Stimulated activated CD4-positive, alpha-beta T cell treated with anti-CD3 and anti-CD28 coated beads, Interleukin-1b, Interleukin-23, amount 100 ng/mL, for 1 hour (primary cell): ENCODE results near the gene OTULIN.

Source experiments
- DNase-seq, 2 donors: peaks; one replicate each; pipeline ENCODE4 v3.0.0-alpha.2; 2020; ENCODE audit warnings: low read depth in 2 of 2

The OTULIN gene

GRCh38 chr5:14720236-14720923 lies 55.9 kb downstream of the OTULIN start:
- no peak for DNase-seq

- DNase-seq: no peak
Observed at GRCh38 chr5:14721990-14722656, 57.6 kb downstream of the OTULIN start.

GRCh38 chr5:14722923-14723322 lies 58.4 kb downstream of the OTULIN start:
- DNase-seq: no peak

- no peak for DNase-seq
Observed at GRCh38 chr5:14723701-14724132, 59.2 kb downstream of the OTULIN start.

- DNase-seq: no peak
Observed at GRCh38 chr5:14724633-14725032, 60.1 kb downstream of the OTULIN start.

- no peak for DNase-seq
Observed at GRCh38 chr5:14726066-14726838, 61.7 kb downstream of the OTULIN start.

GRCh38 chr5:14727428-14727865 lies 62.9 kb downstream of the OTULIN start:
- DNase-seq: peak; percentile 55 to 61

- DNase-seq: no peak
Observed at GRCh38 chr5:14727928-14728458, 63.5 kb downstream of the OTULIN start.

- no peak for DNase-seq
Observed at GRCh38 chr5:14728459-14728938, 64.0 kb downstream of the OTULIN start.

GRCh38 chr5:14729448-14730385 lies 65.2 kb downstream of the OTULIN start:
- DNase-seq: no peak

GRCh38 chr5:14730466-14730865 lies 65.9 kb downstream of the OTULIN start:
- no peak for DNase-seq

- DNase-seq: no peak
Observed at GRCh38 chr5:14730881-14731280, 66.4 kb downstream of the OTULIN start.

GRCh38 chr5:14732991-14733390 lies 68.5 kb downstream of the OTULIN start:
- no peak for DNase-seq

- no peak for DNase-seq
Observed at GRCh38 chr5:14733661-14734060, 69.1 kb downstream of the OTULIN start.

- DNase-seq: no peak
Observed at GRCh38 chr5:14734396-14734795, 69.9 kb downstream of the OTULIN start.

- no peak for DNase-seq
Observed at GRCh38 chr5:14735944-14736343, 71.4 kb downstream of the OTULIN start.

- no peak for DNase-seq
Observed at GRCh38 chr5:14737291-14737690, 72.8 kb downstream of the OTULIN start.

GRCh38 chr5:14738050-14738449 lies 73.5 kb downstream of the OTULIN start:
- DNase-seq: no peak

GRCh38 chr5:14739538-14739937 lies 75.0 kb downstream of the OTULIN start:
- DNase-seq: no peak

- DNase-seq: no peak
Observed at GRCh38 chr5:14739981-14740380, 75.5 kb downstream of the OTULIN start.

GRCh38 chr5:14741131-14741530 lies 76.6 kb downstream of the OTULIN start:
- no peak for DNase-seq
